GM12878 (cell line): ENCODE results near the gene MED31. TPM values are rescaled to one million over a fixed set of nuclear protein-coding genes. Genes with fewer than 3 reads are reported as not detected.

Source experiments
- ATAC-seq: fragments of 200-7000 bp; cut with Tn5 transposase; 3 replicates; pipeline ENCODE4 v1.9.1; 2020; ENCODE audit warnings: mild to moderate bottlenecking, moderate library complexity
- BruUV-seq: library from RNA; stranded (reverse); fragments of 400-500 nt; replicated peaks from 2 replicates; lab custom pipeline; 2021; lab: Mats Ljungman, UMichigan
- CTCF ChIA-PET: fragments of 300-600 bp; sonication (Branson Sonifier 250); formaldehyde crosslinking; extraction: SDS; loops from one replicate; lab custom pipeline; 2021; ENCODE audit warnings: inconsistent platforms; lab: Yijun Ruan, JAX
- POLR2A ChIA-PET: fragments of 350-600 bp; formaldehyde crosslinking; extraction: SDS; loops from one replicate; lab custom pipeline; 2021; ENCODE audit warnings: inconsistent platforms; lab: Charles Lee
- RAD21 ChIA-PET: fragments of 300-600 bp; sonication (Branson Sonifier 250); formaldehyde crosslinking; loops from one replicate; lab custom pipeline; 2023; ENCODE audit warnings: antibody characterized with exemption; ENCODE audit not compliant: unreplicated experiment; lab: Charles Lee
- SMC1A ChIA-PET: fragments of 300-600 bp; sonication (Branson Sonifier 250); formaldehyde crosslinking; loops from one replicate; lab custom pipeline; 2023; ENCODE audit not compliant: unreplicated experiment, uncharacterized antibody; lab: Charles Lee
- DNase-seq: peaks from one replicate; pipeline ENCODE4 v3.0.0-alpha.2; 2011; ENCODE audit warnings: low read depth, low spot score
- FAIRE-seq: peaks from 3 replicates; lab custom pipeline; 2011; peaks lifted over from hg19 to GRCh38; lab: Jason Lieb, UNC
- H2AFZ ChIP-seq: 2 replicates; pipeline ENCODE4 v1.6.0; 2011; ENCODE audit warnings: low read depth, low read length, control low read depth; ENCODE audit not compliant: control insufficient read depth
- H3K27ac ChIP-seq: 2 replicates; pipeline ENCODE4 v1.5.1; 2011; ENCODE audit warnings: control low read depth; ENCODE audit not compliant: control insufficient read depth, insufficient read depth
- H3K27me3 ChIP-seq, 2 experiments: replicated peaks in 1 of 2; 2 replicates each; pipeline versions ENCODE4 v1.6.0 to v1.6.1; 2011; ENCODE audit warnings: low read length in 1 of 2; ENCODE audit not compliant: control insufficient read depth in 2 of 2, insufficient read depth in 2 of 2
- H3K36me3 ChIP-seq, 2 experiments: 2 replicates each; pipeline ENCODE4 v1.5.1; 2011; ENCODE audit warnings: low read length in 1 of 2; ENCODE audit not compliant: control insufficient read depth in 2 of 2, insufficient read depth in 2 of 2
- H3K4me1 ChIP-seq: 2 replicates; pipeline ENCODE4 v1.6.1; 2011; ENCODE audit warnings: mild to moderate bottlenecking, low read length, moderate library complexity, mixed read lengths; ENCODE audit not compliant: control insufficient read depth, insufficient read depth
- H3K4me2 ChIP-seq: 2 replicates; pipeline ENCODE4 v1.6.0; 2011; ENCODE audit warnings: control low read depth; ENCODE audit not compliant: control insufficient read depth, insufficient read depth
- H3K4me3 ChIP-seq: fragments of 200-600 bp; sonication (generic); 2 replicates; pipeline ENCODE4 v1.5.1; 2016
- H3K79me2 ChIP-seq: 2 replicates; pipeline ENCODE4 v1.6.0; 2011; ENCODE audit warnings: low read length; ENCODE audit not compliant: control insufficient read depth, insufficient read depth
- H3K9ac ChIP-seq: 2 replicates; pipeline ENCODE4 v1.8.0; 2011; ENCODE audit warnings: low read length, control low read depth, mixed read lengths; ENCODE audit not compliant: control insufficient read depth, insufficient read depth
- H3K9me3 ChIP-seq: replicated peaks from 3 replicates; pipeline ENCODE4 v1.5.1; 2011; ENCODE audit warnings: mild to moderate bottlenecking, low read length; ENCODE audit not compliant: control insufficient read depth, insufficient read depth
- H4K20me1 ChIP-seq: 2 replicates; pipeline ENCODE4 v1.6.0; 2011; ENCODE audit not compliant: control insufficient read depth, insufficient read depth
- E4F1 ChIP-seq: fragments of 450-650 bp; IDR thresholded peaks from 2 replicates; pipeline ENCODE4 v1.6.1; 2018; ENCODE audit warnings: borderline replicate concordance, mild to moderate bottlenecking; ENCODE audit not compliant: partially characterized antibody
- HDAC6 ChIP-seq: fragments of 200-600 bp; sonication (generic); IDR thresholded peaks from one replicate; pipeline ENCODE4 v1.8.0; 2017; ENCODE audit warnings: antibody characterized with exemption; ENCODE audit not compliant: unreplicated experiment
- MXI1 ChIP-seq: fragments of 150-350 bp; IDR thresholded peaks from 2 replicates; pipeline ENCODE4 v1.6.1; 2011; ENCODE audit warnings: low read depth, mild to moderate bottlenecking, inconsistent platforms, low read length, improper control_type of control experiment
- NFXL1 ChIP-seq: fragments of 450-650 bp; IDR thresholded peaks from 2 replicates; pipeline ENCODE4 v1.6.1; 2017; ENCODE audit warnings: antibody characterized with exemption, mild to moderate bottlenecking, borderline replicate concordance
- NR2C1 ChIP-seq: fragments of 450-650 bp; IDR thresholded peaks from 2 replicates; pipeline ENCODE4 v1.6.1; 2017; ENCODE audit warnings: antibody characterized with exemption, mild to moderate bottlenecking, moderate library complexity
- POU2F2 ChIP-seq: IDR thresholded peaks from 3 replicates; pipeline ENCODE4 v1.6.1; 2011; ENCODE audit warnings: low read depth, mild to moderate bottlenecking, low read length, borderline replicate concordance
- RELB ChIP-seq: fragments of 450-650 bp; IDR thresholded peaks from 2 replicates; pipeline ENCODE4 v1.6.1; 2017; ENCODE audit warnings: low read depth, mild to moderate bottlenecking, moderate library complexity
- SIX5 ChIP-seq: IDR thresholded peaks from 2 replicates; pipeline ENCODE4 v1.6.1; 2011; ENCODE audit warnings: mild to moderate bottlenecking, low read depth, low read length, moderate library complexity; ENCODE audit not compliant: severe bottlenecking
- STAT1 ChIP-seq: fragments of 450-650 bp; conservative IDR thresholded peaks from 2 replicates; pipeline ENCODE4 v1.6.1; 2014; ENCODE audit warnings: antibody characterized with exemption, mild to moderate bottlenecking
- SUZ12 ChIP-seq: fragments of 200-600 bp; sonication (generic); IDR thresholded peaks from one replicate; pipeline ENCODE4 v1.6.1; 2018; ENCODE audit warnings: antibody characterized with exemption, mild to moderate bottlenecking; ENCODE audit not compliant: unreplicated experiment
- TCF12 ChIP-seq: IDR thresholded peaks from 2 replicates; pipeline ENCODE4 v1.6.1; 2011; ENCODE audit warnings: low read depth, mild to moderate bottlenecking, low read length
- TCF7 ChIP-seq: IDR thresholded peaks from 2 replicates; pipeline ENCODE4 v1.6.1; 2014; ENCODE audit warnings: antibody characterized with exemption, borderline replicate concordance
- ZBED1 ChIP-seq: IDR thresholded peaks from 2 replicates; pipeline ENCODE4 v1.6.1; 2016; ENCODE audit warnings: borderline replicate concordance
- ZNF207 ChIP-seq: fragments of 450-650 bp; IDR thresholded peaks from 2 replicates; pipeline ENCODE4 v1.6.1; 2014; ENCODE audit warnings: antibody characterized with exemption, mild to moderate bottlenecking, borderline replicate concordance
- WGBS: methylation state at CpG from one replicate; pipeline ENCODE4 v1.1.6; 2016; ENCODE audit warnings: low lambda C conversion rate; ENCODE audit not compliant: insufficient replicate concordance, insufficient coverage; ENCODE audit errors: missing lambda C conversion rate; 5-methylcytosine and 5-hydroxymethylcytosine counted together
- in situ Hi-C: fragments of 300-500 bp; cut with MboI; formaldehyde crosslinking; loops from 9 replicates; pipeline ENCODE4 v1.14.3; 2018; ENCODE audit warnings: mixed read lengths
- intact Hi-C: fragments of 100-400 bp; cut with micrococcal nuclease; formaldehyde crosslinking; loops from one replicate; pipeline ENCODE4 v1.14.2; 2022; ENCODE audit not compliant: unreplicated experiment
- polyA plus RNA-seq, 11 experiments: library from polyadenylated mRNA; depleted of rRNA in 4 of 11; unstranded in 6 of 11; stranded (reverse) in 5 of 11; fragments of >200 nt; fragmentation: Nextera tagmentation in 4 of 11; fragmentation: Illumina TruSeq in 1 of 11; extraction: Ambion mirVana in 4 of 11; extraction: Trizol in 1 of 11; gene quantifications; 1 replicate in 1 of 11; 2 replicates in 10 of 11; pipeline versions ENCODE4 v1.2.1 to v1.2.3, GENCODE V29; 2011 to 2016; ENCODE audit warnings: inconsistent platforms in 2 of 11, missing spikeins in 2 of 11, low read depth in 1 of 11
- total RNA-seq, 4 experiments: library from RNA; depleted of rRNA in 3 of 4; stranded (reverse); fragments of >200 nt in 3 of 4; fragmentation: Illumina TruSeq in 1 of 4; extraction: Trizol in 1 of 4; gene quantifications; 2 replicates each; pipeline versions ENCODE4 v1.2.1 to v1.2.3, GENCODE V29; 2013 to 2021
- TF ChIP-seq, protein P1 (sequence below): fragments of 450-650 bp; IDR thresholded peaks from 2 replicates; pipeline ENCODE4 v1.6.1; 2017; ENCODE audit warnings: mild to moderate bottlenecking, moderate library complexity
- TF ChIP-seq, protein P2 (sequence below): fragments of 450-650 bp; IDR thresholded peaks from 2 replicates; pipeline ENCODE4 v1.6.1; 2016; ENCODE audit warnings: mild to moderate bottlenecking

Gene MED31
- total and polyA plus RNA-seq, 10 of the 15 experiments (the other 5 are each of a cell fraction or from before 2014, with no cell fraction given) = 14.4 to 71.1 (median 34.6) TPM

GRCh38 chr17:6688944-6689343 is 37.5 kb upstream of the MED31 start:
- CTCF ChIA-PET = no interaction called here
- SMC1A ChIA-PET = interaction anchor here (0.7 kb wide), 1 partner anchor 27 kb away, joined by 3 read pairs; no protein-coding TSS in a partner anchor
- H4K20me1 ChIP-seq = no peaks in the 10 kb centered on the region
- no peaks in the 10 kb centered on the region for H3K27me3 ChIP-seq
- no peak overlapping the region for H3K4me2 ChIP-seq
- no peak for ATAC-seq
- H3K79me2 ChIP-seq = no peaks in the 10 kb centered on the region
- no peak overlapping the region for H3K9ac ChIP-seq
- intact Hi-C loops = no loop called here
- in situ Hi-C loops = no loop called here
- no peak for DNase-seq
- H3K27ac ChIP-seq = no peak overlapping the region
- H2AFZ ChIP-seq = no peak overlapping the region
- no peaks in the 10 kb centered on the region for H3K36me3 ChIP-seq
- H3K4me1 ChIP-seq = peaks cover 4% of the 10 kb centered on the region
- no TSS peak for BruUV-seq
- FAIRE-seq = no peak
- POLR2A ChIA-PET = no interaction called here
- WGBS = 51% methylated on average over 9 of the region's 9 CpGs
- H3K4me3 ChIP-seq = no peak overlapping the region
- RAD21 ChIA-PET = no interaction called here
- no peaks in the 10 kb centered on the region for H3K9me3 ChIP-seq
- TF ChIP-seq STAT1 (no peak), TCF12 (no peak), NR2C1 (no peak), SIX5 (no peak), ZNF207 (no peak), RELB (no peak), HDAC6 (no peak), NFXL1 (no peak), E4F1 (no peak), ZBED1 (no peak), SUZ12 (no peak), POU2F2 (no peak), MXI1 (no peak), TCF7 (no peak)
- TF ChIP-seq, protein P1, sequence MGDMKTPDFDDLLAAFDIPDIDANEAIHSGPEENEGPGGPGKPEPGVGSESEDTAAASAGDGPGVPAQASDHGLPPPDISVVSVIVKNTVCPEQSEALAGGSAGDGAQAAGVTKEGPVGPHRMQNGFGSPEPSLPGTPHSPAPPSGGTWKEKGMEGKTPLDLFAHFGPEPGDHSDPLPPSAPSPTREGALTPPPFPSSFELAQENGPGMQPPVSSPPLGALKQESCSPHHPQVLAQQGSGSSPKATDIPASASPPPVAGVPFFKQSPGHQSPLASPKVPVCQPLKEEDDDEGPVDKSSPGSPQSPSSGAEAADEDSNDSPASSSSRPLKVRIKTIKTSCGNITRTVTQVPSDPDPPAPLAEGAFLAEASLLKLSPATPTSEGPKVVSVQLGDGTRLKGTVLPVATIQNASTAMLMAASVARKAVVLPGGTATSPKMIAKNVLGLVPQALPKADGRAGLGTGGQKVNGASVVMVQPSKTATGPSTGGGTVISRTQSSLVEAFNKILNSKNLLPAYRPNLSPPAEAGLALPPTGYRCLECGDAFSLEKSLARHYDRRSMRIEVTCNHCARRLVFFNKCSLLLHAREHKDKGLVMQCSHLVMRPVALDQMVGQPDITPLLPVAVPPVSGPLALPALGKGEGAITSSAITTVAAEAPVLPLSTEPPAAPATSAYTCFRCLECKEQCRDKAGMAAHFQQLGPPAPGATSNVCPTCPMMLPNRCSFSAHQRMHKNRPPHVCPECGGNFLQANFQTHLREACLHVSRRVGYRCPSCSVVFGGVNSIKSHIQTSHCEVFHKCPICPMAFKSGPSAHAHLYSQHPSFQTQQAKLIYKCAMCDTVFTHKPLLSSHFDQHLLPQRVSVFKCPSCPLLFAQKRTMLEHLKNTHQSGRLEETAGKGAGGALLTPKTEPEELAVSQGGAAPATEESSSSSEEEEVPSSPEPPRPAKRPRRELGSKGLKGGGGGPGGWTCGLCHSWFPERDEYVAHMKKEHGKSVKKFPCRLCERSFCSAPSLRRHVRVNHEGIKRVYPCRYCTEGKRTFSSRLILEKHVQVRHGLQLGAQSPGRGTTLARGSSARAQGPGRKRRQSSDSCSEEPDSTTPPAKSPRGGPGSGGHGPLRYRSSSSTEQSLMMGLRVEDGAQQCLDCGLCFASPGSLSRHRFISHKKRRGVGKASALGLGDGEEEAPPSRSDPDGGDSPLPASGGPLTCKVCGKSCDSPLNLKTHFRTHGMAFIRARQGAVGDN = no peak
- TF ChIP-seq, protein P2, sequence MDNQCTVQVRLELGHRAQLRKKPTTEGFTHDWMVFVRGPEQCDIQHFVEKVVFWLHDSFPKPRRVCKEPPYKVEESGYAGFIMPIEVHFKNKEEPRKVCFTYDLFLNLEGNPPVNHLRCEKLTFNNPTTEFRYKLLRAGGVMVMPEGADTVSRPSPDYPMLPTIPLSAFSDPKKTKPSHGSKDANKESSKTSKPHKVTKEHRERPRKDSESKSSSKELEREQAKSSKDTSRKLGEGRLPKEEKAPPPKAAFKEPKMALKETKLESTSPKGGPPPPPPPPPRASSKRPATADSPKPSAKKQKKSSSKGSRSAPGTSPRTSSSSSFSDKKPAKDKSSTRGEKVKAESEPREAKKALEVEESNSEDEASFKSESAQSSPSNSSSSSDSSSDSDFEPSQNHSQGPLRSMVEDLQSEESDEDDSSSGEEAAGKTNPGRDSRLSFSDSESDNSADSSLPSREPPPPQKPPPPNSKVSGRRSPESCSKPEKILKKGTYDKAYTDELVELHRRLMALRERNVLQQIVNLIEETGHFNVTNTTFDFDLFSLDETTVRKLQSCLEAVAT = no peak
